AML-193 (cell line): ENCODE data around the gene AOPEP.
"Not testable (repeated sequence)": the region's sequence is repeated elsewhere in the genome, so short reads cannot be mapped to it uniquely, and the experiment has no call there.

Source experiments
- DNase-seq, 2 experiments: peaks; one replicate each; lab custom pipeline; 2025; lab: John Stamatoyannopoulos, UW

AOPEP gene

DNA sequence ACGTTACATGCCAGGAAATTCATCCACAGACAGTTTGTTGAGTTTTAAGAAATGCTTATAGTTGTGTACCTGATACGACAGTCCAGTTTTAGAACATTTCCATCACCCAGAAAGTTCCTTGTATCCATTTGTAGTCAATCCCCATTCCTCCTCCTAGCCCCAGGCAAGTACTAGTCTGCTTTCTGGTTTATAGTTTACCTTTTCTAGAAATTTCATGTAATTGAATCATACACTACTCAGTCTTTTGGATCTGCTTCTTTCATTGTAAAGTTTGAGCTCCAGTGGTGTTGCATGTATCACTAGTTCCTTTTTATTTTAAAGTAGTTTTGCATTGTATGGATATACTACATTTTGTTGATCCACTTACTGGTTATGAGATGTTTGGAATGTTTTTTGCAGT lies 291.2 kb downstream of the AOPEP start:
- no peak for DNase-seq

DNA sequence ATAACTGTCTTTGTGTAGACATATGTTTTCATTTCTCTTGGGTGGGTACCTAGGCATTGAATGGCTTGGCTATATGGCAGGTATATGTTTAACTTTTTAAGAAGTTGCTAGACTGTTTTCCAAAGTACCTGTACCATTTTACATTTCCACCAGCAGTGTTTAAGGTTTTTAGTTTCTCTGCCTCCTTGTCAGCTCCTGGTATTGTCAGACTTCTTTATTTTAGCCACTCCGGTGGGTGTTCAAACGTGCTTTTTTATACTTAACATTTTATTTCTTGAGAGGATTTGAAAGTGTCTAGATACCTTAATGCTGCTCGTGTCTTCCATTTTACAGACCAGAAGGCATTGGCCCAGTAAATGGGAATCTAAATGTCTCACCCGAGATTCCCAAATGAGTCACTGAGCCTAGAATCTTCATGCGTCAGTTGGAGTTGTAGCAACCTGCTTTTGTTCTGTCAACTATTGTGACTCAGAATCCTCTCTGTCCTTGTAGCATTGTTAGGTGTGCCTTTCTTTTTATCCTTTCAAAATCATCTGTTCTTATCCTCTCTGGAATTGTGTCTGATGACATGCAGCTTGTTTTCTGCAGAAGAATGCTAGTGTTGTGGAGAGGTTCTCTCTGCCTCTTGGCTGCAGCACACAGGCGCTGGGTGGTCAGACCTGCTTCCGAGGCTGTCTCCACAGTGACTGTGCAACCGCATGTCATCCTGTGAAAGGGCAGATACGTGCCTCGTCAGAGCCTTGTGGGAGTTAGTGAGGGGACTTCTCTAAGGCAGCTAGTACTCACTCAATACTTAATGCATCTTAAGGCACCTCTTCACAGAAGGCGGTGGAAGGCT lies 291.8 kb downstream of the AOPEP start:
- no peak for DNase-seq

DNA sequence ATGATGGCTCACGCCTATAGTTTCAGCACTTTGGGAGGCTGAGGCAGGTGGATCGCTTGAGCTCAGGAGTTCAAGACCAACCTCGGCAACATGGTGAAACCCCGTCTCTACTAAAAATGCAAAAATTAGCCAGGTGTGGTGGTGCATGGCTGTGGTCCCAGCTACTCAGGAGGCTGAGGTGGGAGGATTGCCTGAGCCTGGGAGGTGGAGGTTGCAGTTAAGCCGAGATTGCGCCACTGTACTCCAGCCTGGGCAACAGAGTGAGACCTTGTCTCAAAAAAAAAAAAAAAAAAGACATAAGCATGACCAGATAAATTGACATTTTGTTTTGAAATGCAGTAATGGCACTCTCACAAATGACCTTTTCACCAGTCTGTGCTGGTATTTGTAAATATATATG lies 294.1 kb downstream of the AOPEP start:
- DNase-seq = not testable (repeated sequence)

DNA sequence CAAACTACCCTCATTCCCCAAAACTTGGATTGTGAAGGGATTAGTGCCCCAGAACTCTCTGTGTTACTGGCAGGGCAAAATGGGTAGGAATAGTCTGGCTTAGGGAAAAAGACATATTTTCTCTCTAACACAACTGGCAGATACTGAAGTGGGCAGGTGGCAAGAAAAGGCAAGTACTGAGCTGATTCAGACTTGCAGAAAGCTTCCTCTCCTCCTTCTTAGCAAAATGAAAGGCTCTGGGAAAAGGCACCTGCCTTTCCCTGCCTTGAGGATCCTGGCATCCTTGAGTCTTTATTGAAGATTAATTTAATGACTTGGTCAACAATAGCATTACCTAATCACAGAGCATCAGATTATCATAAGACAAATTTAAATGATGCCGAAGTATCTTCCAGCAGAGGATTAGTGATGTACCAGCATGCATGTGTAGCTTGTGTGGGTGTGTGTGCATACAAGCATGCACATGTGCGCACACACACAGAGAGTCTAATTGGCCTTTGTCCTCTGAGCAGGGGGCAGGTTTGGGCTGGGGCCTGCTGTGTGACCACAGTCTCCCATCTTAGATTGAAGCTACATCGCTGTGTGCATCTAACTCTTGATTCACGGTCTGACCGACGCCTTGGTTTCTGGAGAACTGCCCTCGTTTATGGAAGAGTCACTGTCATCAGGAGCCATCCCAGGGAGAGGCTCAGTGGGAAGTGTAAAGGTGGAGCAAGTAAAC lies 294.8 kb downstream of the AOPEP start:
- no peak for DNase-seq

DNA sequence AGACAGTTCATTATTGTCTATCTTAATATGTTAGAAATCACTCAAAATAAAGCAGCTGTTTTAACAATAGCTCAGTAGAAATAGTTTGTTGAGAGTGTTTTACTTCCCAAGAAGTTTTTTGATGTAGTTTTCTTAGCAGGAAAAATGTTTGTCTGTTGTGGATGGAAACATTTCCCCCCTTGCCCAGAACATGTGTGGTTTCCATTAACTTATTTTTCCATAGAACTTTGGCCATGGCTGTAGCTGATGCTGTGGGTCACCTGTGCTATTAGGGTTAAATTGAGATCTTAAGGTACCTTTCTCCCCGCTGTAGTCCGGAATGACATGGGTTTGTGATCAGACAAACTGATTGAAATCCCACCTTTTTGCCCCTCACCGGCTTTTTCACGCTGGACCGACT lies 296.2 kb downstream of the AOPEP start:
- DNase-seq = no peak

DNA sequence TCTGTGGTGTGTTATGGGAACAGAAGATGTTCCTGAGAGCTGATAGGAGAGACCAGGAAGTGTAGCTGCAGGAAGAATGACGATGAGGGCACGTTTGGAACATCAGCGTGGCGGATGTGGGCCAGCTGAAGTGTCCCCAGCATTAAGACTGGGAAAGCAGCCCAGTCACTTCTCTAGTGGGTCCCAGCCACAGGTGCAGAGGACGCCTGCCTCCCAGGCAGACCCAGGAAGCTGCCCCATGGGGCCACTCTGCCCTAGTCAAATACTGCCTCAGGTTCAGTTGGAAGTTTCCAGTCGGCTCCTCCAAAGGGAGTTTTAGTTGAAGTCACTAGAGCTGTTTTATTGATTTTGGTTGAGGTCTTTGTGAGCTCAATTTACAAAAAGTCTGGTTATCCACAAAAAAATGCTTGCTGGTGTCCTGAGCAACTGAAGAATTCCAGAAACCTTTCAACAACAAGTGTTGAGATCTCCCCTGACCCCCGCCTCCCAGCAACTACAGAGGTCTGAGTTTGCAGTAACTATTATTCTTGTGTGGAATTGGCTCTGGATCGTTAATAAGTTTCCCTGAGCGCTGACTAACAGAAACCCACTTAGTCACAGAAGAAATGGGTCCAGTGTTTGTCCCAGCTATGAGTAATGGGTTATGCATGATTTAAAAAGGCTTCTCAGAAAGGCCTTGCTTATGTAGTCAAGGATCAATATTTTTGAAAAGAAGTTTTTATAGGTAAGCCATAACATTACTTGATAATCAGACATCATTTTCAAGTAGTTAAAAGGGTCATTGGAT lies 296.9 kb downstream of the AOPEP start:
- no peak for DNase-seq

DNA sequence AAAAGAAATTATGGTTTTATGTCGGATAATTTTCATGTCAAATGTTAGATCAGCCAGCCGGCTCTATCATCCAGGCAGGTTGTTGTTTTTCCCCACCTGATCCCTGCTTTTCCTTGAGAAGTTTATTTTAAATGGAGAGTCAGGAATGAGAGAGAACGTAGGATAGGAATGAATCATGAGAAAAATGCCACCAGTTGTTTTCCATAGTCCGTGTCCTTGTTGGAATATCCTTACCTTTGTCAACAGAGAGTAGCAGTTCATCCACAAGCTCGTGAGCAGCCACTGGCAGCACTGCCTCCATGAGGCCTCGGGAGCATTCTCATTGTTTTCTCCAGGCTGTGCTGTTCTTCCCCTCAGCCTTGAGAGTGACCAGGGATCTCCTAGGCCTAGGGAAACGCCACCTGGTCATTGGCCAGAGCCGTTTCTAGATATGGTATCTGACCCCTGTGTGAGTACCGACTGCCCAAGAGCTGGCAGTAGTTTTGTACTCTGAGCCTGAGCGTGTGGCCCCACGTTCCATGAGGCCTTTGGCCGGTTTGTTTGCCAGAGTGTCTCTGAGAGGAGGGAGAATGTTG lies 297.7 kb downstream of the AOPEP start:
- DNase-seq = no peak

DNA sequence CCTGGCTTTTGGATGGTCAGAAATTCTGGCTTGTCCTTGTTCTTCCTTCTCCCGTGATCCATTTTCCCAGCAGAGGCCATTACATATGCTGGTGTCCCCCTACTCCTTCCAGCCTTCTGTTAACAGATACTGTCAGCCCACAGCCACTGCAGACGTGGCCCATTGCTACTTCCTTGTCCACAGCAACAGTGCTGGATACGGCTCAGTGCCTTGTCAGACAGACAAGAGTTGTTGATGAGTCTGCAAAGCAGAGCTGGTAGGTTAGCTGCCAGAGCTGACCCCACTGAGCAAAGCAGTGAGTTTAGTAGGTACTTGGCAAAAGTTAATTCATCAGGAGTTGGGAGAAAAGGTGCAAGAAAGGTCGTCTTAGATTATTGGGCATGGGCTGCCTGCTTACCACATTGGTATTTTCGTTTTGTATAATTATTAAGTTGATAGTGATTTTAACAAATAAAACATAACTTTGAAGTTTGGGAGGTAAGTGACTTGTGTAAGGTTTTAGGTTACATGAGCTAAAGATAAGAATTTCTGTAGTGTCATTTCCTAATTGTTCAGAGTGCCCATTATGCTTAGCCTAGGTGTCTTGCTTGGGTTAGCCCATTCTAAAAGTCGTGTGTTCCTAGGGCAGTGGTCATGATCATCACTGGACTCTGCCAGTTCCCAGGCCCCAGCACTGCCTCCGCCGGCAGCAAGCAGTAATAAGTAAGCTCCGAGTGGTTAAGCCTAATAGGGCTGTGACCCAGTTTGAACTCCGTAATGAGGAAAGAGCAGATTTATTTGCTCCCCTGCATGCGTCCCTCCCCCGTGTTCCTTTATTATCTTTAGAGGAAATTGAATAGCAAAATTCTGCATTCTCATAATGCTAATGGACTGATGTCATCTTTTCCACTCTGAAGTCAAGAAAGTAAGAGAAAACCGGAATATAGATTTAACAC lies 299.0 kb downstream of the AOPEP start:
- DNase-seq = no peak

DNA sequence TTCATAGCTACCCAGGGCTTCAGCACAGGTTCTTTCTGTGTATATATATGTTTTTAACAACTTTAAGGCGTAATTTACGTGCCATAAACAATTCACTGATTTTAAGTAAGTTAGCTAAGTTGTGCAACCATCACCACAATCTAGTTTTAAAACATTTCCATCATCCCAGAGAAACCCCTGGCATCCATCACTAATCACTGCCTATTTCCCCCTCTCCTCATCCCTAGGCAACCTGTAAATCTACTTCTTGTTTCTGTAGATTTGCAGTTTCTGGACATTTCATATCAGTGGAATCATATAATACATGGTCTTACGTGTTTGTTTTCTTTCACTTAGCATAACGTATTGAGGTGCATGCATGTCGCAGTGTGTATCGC lies 299.6 kb downstream of the AOPEP start:
- no peak for DNase-seq

DNA sequence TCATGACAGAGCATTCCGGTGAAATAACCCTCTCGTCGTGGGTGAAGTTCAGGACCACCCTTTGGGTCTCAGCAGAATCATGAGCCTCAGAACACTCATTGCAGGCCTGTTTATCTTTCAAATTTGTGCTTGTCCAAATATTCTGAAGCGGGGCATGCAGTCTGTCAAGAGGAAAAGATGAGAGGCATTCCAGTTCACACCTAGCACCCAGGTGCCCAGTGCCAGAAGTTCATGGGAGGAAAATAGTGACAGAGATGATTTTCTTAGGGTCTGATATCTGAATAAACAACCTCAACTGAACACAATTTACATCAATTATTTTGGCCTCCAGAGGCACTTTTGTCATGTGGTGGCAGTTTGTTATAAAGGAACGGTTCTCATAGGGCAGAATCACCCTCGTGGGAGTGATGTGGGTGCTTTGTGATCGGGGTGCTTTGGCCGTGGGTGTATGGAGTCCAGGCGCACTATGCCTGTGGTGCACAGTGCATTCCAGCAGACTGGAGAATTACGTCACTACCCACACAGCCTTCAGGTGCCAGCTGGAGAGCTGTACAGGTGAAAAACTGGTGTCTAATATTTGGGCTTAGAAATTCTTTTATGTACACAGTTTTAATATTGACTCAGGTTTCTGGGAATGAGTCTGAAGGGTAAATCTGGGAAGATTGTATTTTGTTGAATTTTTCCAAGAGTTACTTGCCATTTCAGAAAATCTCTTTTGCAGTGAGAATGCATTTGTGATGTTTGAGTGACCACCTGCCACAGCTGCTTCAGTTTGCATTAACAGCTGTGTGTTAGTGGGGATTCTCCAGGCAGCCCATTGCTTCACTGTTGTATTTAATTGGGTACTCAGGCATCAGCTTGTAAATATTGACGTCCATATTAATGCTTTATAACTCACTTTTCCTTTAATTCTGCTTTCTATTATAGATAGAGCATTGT lies 301.7 kb downstream of the AOPEP start:
- no peak for DNase-seq

DNA sequence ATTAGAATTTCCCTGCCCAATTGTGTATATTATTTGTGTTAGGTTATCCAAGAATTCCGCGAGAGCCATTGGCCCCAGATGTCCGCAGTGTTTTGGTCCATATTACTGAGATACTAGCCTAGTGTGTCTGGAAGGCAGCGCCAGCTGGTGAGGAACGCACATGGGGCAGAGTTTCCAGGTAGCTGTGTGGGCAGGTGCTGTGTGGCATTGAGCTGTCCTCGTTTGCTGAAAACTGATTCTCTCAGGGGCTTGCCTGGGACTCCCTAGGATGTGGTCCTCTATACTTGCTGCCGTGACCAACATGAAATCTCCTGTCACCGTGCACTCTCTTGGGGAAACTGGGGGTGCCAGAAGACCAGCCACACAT lies 302.3 kb downstream of the AOPEP start:
- no peak for DNase-seq

DNA sequence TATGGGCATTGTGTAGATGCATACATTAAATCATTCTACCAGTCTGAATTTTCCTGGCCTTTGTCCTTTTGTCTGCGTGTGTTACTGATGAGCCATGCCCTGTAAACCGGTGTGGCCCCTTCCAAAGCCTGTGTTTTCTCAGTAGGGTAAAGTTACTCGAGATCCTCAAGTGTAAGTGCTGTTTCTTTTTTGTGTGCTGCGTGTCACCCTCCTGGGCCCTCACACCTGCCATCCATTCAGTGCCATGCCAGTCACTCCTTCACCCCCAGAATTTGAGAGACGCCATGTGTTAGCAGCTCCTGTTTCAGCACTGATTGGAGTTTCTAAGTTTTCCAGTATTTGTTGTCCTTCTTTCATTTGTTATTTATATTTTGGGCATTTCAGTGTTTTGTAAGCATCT lies 302.8 kb downstream of the AOPEP start:
- DNase-seq = no peak

DNA sequence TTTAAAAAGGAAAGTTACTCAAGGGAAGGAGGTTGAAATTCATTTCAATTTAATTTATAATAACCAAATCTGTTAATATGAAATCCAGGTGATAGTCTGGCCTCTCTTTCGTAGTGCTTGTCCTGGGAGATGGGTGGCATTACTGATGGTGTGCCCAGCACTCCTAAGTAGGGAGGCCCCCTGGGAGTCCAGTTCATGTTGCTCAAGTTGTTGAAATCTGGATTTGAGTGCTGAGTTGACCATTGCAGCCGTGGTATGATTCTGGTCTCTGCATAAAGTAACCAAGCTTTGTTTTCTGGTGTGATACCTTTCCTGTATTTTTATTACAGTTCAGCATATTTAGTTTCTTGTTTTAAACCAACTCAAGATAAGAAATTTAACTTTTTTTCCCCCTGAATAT lies 303.2 kb downstream of the AOPEP start:
- no peak for DNase-seq

DNA sequence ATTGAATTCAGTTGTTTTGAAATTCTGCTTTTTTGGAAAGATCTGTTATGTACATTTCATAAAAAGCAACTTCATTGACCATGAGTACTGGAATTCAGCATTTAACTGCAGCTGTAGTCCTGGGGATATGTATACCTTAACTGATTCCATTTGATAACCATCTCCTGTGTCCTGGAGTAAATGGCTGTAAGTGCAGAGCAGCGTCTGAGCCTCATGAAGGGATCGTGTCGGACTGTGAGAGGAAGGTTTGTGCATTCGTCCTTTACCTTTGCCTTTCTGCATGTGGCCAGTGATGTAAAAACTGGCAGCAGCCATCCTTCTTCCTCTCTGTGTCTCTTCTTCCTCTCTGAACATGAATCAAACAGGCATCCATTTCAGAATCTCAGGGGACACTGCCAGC lies 303.8 kb downstream of the AOPEP start:
- DNase-seq = no peak

DNA sequence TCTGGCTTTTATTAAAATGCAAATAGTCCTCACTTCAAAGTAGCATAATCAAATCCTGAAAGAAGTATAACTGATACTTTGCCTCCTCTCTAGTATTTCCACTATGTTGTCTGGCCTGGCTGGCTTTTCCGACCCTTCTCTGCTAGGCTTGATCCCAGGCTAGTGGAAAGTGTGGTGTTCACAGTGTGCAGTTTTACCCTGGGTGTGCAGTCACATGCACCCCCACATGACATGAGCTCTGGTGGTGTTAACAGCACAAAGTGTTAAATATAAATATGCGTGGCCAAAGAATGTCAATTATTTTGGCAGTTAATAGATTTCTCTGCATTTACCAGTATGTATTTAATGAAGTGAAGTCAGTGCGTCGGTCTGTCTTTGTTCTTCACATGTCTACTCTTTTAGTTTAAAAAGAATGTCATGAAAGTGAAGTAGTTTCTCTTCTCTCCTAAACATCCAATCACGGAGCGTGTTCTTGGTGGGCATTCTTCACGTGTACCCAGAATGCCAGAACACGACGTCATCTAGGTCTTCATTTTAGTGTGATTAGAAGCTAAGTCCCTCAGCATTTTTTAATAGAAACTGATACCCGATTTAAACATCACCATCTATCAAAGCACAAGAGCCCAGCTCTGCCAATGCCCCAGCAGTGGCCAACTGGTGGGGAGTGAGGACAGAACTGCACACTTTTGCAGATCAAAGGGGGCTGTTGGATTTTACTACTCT lies 304.6 kb downstream of the AOPEP start:
- DNase-seq = no peak

DNA sequence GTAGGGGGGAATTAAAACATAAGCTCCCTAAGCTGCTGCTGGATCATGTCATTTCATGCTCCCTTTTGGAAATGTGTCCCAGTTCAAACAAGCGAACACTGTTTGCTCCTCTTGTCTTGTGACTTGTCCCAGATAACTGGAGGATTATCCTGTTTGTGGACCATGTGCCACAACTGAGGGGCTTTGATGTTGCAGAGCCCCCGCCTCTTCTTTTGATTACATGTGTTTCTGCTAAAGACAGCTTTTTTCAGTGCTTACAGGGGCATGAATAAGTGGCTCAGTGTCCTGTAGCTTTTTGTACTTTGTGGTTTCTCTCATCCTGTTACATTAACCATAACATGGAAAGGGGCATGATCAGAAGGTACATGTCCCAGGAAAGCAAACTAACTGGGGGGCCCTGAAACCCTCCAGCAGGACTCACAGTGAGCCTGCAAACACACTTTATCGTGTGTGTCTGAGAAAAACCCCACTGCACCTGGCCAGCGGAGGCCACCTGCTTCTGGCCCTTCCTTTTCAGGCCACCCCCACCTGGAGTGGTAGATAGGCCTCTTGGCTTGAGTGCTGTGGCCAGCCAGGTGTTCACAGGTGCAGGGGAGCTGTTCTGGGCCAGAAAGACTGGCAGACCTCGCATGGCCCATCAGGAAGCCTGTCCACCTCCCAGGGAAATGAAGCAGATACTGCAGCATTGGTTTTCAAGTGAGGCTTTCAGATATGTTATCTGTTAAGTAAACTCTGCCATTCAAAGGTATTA lies 305.4 kb downstream of the AOPEP start:
- DNase-seq = no peak

DNA sequence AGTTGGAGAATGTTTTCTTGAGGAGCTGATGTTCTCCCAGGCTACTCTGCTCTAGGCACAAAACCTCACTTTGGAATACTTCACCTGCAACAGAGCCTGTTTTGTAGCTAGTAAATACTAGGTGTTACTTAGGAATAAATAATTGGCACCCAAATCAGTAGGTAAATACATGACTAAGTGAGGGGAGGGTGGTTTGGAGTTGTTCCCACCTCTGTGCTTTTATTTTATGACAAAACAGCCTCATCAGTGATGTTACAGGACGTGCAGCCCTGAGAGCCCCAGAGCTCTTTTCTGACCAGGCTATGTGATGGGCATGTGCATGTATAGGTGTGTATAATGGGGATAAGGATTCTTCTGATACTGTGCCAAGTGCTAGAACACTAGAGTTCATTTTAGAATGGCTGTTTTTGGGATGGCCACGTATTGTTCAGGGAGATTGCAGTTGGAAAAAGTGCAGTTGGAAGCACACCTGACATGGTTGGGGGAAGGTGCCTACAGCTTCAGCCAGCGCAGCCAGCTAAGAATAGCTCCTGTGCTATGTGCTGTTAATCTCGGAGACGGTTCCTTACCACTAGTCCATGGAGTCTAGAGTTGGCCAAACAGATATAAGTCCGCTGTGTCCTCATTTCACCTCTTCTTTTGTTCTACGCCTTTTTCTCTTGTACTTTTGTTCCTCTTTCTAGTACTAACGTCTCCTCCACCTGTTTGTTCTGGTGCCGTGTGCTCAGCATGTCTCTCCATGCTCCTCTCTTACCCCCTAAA lies 306.3 kb downstream of the AOPEP start:
- no peak for DNase-seq

DNA sequence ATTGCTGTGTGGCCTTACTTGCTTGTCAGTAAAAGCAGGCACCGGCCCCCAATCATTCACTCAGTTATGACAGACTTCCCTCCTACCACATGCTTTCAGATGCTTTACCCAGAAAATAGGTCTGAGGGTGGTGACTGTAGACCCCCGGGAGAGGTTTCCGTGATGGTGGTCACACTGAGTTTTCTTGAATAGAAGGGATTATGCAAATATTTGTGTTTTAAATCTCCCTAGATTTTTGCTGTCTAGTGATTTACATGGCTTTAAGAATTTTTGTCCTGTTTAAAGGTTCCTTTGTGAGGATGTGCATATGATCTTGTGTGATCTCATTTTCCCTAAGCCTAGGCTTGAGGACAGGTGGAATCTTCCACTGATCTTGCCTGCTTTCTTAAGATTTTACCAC lies 309.3 kb downstream of the AOPEP start:
- no peak for DNase-seq
